PC-3 (cell line): ENCODE results near the gene LEMD2.

Source experiments
- EZH2 ChIP-seq: fragments of 300-600 bp; sonication (generic); IDR thresholded peaks from one replicate; pipeline ENCODE4 v1.6.1; 2017; ENCODE audit warnings: antibody characterized with exemption, mild to moderate bottlenecking, low read length; ENCODE audit not compliant: unreplicated experiment
- TF ChIP-seq, protein P1 (sequence below): fragments of 300-600 bp; sonication (generic); conservative IDR thresholded peaks from 2 replicates; pipeline ENCODE4 v1.5.1; 2017; ENCODE audit warnings: antibody characterized with exemption, low read depth, mild to moderate bottlenecking, low read length

DNA sequence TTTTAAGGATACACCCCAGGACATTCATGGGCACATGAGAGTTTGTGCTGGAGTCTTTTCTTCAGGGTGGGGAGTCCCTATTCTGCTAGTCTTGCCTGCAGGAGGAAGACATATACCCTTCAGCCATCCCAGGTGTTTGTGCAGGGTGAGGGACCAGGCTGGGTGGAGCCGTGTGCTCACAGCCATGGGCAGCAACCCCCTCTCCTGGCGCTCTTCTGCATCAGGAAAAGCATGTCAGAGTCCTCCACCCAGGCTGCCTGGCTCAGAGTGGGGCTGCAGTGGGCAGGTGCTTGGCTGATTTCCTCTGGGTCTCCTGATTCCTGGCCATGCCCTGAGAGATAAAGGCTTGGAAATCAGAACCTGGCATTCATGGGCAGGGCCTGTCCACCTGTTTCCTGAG lies 37.6 kb upstream of the LEMD2 start:
- TF ChIP-seq, protein P1, sequence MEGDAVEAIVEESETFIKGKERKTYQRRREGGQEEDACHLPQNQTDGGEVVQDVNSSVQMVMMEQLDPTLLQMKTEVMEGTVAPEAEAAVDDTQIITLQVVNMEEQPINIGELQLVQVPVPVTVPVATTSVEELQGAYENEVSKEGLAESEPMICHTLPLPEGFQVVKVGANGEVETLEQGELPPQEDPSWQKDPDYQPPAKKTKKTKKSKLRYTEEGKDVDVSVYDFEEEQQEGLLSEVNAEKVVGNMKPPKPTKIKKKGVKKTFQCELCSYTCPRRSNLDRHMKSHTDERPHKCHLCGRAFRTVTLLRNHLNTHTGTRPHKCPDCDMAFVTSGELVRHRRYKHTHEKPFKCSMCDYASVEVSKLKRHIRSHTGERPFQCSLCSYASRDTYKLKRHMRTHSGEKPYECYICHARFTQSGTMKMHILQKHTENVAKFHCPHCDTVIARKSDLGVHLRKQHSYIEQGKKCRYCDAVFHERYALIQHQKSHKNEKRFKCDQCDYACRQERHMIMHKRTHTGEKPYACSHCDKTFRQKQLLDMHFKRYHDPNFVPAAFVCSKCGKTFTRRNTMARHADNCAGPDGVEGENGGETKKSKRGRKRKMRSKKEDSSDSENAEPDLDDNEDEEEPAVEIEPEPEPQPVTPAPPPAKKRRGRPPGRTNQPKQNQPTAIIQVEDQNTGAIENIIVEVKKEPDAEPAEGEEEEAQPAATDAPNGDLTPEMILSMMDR, result peak; percentile 22; the same call in 1 of the 2 replicates
- TF ChIP-seq EZH2, result no peak
